Stimulated activated CD8-positive, alpha-beta memory T cell treated with anti-CD3 and anti-CD28 coated beads, Interleukin-7, amount 100 ng/mL, for 48 hours (primary cell): ENCODE data around the gene KLHDC7A.

Source experiments
- DNase-seq, 2 donors: peaks; one replicate each; pipeline ENCODE4 v3.0.0-alpha.2; 2020; ENCODE audit warnings: low read depth in 1 of 2; ENCODE audit errors: extremely low read depth in 1 of 2

Gene KLHDC7A

DNA sequence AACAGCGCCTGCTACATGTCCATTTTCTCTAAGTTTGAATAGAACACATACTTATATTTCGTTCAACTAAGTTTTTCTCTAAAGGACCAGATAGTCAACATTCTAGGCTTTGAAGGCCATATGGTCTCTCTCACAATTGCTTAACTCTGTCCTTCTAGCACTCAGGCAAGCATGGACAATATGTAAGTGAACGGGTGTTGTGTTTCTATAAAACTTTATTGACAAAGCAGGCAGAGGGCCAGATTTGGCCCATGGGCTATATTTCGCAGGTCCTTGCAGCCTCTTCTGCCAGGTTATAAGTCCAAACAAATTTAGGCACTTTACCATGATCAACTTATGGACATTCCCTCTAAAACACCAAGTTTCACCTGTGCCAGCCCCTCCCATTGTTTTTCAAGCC, 21.1 kb downstream of the KLHDC7A start:
- DNase-seq, result no peak

DNA sequence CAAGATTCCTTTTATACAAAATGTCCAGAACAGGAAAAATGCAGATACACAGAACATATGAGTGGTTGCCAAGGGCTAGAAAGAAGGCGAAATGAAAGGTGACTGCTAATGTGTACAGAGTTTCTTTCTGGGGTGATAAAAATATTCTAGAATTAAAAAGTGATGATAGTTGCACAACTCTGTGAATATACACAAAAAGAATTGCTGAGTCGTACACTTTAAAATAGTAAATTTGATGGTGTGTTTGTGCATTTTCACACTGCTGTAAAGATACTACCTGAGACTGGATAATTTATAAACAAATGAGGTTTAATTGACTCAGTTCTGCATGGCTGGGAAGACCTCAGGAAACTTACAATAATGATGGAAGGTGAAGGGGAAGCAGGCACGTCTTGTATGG, 23.9 kb downstream of the KLHDC7A start:
- DNase-seq, result no peak

DNA sequence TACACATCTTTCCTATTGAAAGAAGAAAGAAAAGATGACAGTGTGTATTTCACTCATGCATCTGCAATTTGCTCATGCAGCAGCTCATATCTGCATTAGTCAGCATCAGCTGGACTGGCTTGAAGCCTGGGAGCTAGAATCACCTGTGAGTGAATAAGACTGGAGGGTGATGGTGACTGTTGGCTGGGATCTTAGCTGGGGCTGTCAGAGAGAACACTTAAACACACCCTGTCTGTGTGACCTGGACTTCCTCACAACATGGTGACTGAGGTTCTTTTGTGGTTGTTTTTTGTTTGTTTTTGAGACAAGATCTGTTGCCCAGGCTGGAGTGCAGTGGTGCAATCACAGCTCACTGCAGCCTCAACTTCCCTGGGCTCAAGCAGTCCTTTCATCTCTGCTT, 24.9 kb downstream of the KLHDC7A start:
- no peak for DNase-seq

DNA sequence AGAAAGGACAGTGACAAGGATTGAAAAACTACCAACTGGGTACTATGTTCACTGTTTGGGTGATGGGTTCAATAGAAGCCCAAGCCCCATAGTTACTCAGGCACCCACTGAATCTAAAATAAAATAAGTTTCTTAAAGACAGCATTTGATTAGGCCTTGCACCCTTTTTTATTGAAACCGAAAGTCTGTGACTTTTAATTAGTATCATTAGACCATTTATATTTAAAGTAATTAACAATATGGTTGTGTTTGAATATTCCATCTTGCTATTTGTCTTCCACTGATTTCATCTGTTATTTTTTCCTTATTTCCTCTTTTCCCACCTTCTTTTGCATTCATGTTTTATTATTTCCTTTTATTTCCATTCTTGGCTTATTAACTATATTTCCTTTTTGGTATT, 27.4 kb downstream of the KLHDC7A start:
- DNase-seq, result no peak

DNA sequence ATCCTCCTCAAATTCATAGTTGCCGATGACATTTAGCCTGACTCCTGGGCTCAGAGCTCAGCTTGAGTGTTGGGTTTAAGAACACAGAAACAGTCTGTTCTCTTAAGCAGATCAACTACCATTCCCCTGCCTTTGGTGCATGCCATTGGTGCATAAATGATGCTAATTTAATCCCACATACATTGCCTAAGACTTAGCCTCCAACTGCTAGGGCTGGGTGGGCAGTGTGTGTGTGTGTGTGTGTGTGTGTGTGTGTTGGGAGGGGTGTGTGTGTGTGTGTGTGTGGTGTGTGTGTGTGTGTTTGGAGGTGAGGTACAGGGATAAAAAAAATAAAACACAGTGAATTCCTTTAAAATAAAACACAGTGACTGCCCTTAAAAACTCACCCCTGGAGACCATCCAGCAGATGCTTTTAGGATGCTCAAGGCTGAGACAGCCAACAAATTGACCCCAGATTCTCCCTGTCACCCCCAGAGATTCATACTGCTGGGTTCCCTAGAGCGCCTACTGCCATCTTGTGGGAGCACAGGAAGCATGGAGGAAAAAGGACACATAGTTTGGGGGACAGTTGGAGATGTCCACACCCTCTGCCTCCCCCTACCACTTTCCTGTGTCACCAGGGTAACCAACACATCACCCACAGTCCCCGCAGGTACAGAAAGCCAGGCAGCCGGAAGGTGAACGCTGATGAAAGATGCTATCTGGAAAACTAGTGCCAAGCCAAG, 30.6 kb downstream of the KLHDC7A start:
- no peak for DNase-seq

DNA sequence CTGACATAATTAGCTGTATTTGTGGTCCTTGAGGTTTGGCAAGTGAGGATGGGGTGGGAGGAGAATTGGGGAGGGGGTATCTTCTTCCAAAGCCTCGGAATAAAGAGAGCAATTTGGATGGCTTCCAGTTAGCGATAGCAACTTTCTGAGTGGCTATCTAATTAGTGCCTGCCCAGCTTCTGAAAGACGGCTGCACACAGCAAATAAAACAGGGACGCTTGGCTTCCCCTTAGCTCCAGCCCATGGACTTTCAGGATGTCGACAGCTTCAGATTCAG, 31.1 kb downstream of the KLHDC7A start:
- no peak for DNase-seq

DNA sequence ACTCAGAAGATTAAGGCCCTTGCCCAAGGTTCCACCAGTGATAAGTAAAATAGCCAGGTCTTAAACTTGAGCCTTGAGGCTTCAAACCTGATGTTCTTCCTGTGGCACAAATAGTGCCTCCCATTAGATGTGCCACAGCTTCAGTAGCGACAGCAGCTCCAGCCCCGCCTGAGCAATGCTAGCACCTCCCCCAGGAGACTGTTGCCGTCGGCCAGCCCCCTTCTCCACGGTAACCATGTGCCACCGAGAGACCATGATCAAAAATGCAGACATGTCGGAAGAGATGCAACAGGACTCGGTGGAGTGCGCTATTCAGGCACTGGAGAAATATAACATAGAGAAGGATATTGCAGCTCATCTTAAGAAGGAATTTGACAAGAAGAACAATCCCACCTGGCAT, 32.2 kb downstream of the KLHDC7A start:
- DNase-seq, result no peak

DNA sequence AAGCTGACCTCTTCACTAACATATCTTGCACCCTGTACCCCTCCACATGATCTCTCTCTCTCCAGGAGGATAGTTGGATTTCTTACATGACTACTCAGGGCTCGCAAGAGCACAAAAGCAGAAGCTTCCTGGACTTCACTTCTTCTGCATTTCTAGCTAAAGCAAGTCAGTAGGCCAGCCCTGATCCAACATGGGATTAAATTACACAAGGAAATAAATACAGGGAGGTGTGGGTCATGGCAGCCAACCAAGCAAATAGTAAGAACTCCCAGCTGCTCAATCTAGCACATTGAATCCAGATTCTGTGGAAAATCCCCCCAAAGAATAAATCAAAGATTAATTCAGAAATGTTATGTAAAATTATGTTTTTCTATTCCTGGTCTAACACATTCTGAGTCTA, 33.3 kb downstream of the KLHDC7A start:
- DNase-seq, result no peak

DNA sequence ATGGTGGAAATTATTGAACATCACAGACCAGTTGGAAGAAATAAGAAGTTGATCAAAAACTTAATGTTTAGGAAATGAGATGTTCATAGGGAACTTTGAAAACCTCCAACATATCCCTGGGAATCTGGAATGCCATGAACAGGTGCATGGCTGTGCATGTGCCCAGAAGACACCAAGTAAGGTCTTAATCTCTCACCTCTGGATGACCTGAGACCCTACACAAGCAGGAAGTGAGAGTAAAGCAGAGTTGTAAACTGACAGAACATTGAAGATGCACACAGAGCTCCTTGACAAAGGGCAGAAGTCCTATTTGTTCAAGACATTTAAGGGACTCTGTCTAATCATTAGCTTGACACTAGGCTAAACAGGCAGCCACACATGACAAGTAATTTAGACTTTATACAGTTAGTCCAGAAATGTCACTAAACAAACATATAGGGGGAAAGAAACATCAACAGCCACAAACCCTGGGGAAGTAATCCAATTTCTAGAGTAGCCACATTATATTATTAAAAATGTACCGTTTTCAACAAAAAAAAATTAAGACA, 34.5 kb downstream of the KLHDC7A start:
- DNase-seq, result no peak

DNA sequence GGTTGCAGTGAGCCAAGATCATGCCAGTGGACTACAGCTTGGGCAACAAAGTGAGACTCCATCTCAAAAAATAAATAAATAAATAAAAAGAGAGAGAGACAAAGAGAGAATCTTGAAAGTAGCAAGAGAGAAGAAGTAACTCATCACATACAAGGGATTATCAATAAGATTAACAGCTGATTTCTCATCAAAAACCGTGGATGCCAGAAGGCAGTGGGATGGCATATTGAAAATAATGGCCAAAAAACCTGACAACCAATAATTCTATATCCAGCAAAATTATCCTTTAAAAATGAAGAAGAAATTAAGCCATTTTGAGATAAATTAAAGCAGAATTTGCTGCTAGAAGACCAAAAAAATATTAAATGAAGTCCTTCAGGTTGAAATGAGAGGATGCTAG, 35.7 kb downstream of the KLHDC7A start:
- no peak for DNase-seq

DNA sequence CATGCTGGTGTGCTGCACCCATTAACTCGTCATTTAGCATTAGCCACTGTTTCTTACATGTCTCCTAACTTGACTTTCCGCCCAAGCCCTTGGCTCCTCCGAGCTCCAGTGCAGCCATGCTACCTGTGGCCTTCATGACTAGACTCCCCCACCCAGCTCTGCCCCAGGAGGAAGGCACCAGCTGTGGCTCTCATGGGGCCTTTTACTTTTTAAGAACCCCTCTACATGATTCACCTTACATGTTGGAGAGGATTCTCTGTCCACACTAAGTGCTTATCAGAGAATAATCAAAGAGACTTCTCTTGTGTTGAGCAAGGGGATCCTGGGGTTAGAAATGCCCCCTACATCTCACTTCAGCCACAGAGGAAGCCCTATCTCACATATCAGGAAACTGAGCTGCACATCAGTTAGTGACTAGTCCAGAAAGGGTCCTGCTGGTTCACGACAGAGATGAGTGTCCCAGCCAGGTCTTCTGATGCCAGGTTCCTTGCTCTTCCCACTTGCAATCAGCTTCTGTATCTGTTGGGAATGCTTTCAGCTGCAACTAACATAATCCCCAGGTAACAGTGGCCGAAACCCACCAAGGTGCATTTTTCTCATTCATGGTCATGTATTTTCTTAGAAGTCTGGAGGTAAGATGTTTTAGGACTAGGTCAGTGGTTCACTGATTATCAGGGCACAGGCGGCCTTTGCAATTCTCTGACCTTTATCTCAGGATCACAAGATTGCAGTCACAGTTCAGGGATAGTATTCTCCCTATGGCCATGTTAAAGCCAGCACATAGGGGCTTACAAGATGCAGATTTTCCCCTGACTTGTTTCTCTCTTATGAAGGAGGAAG, 45.9 kb downstream of the KLHDC7A start:
- no peak for DNase-seq

DNA sequence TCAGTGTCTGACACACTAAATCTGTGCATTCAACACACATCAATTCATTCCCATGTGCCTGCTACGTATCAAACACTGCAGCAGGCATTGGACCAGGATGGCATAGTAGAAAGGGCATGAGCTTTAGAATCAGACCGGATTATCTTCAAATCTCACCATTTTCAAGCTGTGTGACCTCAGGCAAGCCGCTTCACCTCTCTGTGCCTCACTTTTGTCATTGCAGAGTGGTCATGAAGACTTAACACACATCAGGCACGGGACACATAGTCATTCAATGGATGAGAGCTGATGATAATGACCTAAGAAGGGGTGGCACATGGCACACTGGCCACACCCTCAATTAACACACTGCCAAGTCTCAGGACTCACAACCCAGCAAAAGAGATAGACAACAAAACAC, 46.8 kb downstream of the KLHDC7A start:
- DNase-seq, result no peak

DNA sequence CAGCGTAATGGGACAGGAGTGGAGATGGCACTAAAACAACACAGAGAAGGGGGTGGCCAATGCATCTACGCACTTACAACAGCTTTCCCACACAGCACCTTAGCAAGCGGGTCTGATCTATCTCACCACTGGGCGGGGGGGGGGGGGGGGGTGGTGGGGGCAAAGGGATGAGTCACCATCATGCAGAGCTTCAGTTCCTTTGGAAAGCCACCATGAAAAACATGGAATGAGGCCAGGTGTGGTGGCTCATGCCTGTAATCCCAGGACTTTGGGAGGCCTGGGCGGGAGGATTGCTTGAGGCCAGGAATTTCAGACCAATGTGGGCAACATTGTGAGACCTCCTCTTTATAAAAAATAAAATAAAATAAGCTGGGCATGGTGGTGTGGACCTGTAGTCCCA, 47.2 kb downstream of the KLHDC7A start:
- no peak for DNase-seq

DNA sequence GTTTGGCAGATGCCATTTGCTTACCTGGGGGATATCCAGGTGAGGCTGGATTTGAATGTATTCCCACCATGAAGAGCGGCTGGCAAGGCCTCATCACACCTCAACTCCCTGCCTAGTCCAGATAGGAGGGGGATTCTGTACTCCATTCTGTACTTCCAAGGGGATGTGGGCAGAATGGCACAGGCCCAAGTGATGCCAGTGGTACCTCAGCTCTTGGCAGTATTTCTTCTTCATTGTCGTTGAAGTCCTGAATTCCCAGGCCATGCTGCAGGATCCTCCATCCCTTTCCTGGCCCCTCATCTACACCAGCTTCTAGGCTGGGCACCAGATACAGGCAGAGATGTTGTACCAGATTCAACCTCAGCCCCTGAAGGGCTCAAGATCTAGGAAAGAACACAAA, 47.9 kb downstream of the KLHDC7A start:
- no peak for DNase-seq

DNA sequence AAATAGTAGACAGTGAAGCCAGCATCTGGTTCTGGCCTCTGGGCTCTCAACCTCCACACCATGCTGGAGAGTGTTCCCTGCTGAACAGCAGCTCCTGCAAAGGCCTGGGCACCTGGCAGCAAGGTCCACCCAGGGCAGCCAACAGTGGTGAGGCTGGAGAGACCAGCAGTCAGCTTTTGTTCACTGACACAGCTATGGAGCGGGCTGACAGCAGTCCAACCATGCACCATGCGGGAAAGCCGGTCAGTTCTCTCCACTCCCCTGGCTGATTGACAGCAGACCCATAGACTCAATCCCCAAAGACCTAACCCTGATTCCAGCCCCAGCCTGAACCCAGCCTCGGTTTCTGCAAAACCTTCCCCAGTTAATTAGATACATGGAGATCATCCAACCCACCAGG, 49.0 kb downstream of the KLHDC7A start:
- no peak for DNase-seq

DNA sequence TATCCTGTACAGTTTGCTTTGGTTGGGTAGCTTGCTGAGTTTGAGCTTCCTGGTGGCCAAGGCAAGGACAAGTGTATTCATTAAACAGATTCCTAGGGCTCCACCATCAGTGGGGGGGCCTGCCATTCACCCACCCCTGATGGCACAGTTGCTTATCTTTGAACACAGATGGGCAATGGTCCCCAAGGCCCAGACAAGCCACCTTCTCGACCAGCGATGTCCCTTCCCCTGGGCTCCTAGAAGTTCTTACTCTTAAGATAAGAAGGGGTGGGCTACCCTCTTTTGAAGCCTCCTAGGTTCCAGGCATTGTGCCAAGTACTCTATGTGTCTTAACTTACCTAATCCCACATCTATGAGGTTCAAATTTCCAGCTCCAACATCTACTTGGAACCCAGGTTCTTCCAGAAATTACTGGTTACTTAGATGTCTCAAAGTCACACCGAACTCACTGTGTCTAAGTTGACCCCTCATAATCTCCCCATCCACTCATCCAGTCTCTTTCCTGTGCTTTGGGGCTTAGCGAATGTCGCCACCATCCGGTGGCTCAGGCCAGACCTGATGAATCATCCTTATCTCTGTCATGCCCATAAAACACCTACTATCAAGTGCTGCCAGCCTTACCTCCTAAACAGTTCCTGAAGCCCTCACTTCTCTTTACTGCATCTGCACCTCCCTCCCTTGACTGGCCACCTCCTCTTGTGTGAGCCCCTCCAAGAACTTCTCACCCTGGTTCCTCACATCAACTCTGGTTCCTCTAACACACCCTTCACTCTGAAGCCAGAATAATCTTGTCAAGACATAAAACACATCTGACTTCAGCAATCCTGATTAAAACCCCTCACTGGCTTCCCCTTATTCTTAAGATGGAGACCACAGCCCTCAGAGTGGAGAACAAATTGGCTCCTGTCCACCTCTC, 50.1 kb downstream of the KLHDC7A start:
- no peak for DNase-seq

DNA sequence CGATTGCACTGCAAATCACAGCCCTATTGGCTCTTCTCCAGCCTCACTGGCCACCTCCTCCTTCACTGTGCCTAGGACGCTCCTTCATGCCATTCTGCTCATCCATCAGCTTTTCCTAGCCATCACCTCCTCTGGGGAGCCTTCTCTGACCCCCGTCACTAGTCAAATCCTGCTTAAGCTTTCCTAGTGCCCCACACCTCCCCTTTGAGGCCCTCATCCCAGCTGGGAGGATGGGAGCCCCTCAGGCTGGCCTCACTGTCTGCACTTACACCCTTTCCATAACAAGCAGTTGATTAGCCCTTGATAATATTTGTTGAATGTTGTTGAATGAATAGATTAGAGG, 50.7 kb downstream of the KLHDC7A start:
- DNase-seq, result no peak

DNA sequence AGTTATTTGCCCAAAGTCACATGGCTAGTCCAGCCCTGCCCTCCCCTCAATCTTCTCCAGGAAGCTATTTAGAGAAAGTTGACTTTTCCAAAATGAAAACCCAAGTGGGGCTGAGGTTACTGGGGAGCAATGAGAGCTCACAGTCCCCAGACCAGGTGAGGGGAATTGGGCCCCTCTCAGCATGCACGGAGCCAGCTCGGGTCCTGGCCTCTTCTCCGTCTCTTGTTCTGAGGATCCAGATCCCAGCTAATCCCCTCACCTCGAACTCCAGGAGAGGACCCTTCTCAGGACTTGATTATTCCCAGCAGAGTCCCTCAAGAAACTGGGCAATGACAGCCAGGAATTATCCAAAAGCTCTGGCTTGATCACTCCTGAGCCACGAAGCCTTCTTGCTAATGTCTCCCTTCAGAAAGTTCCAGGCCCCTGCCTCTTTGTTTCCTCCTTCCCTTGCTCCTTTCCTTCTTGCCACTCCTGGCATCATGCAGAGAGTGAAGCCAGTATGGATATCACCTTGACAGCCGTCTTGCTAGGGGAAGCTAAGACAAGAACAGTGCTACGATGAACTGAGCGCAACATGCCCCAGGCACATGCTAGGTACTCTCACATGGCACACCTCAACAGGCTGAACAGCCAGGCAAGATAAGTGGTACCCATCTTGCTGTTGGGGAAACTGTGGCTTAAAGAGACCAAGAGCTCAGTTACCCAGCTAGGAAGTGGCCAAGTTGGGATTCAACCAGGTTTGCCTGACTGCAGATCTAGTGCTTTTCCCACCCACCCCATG, 51.9 kb downstream of the KLHDC7A start:
- no peak for DNase-seq

DNA sequence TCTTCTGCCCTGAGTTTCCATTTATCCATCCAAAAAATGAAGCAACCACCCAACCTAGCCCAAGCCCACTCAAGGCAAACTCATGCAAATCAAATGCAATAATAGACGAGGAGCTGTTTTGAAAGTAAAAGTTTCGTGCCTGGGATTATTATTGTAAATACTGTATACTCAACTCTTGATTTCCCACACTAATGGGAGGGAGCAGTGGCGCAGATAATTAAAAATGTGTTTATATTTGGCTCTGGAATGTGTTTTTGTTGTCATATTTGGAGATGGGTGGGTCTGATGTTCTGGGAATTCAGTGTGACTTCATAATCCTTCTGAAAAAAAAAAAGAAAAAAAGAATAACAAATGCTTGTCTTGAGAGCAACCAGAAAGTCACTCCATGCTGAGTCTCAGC, 52.5 kb downstream of the KLHDC7A start:
- no peak for DNase-seq

DNA sequence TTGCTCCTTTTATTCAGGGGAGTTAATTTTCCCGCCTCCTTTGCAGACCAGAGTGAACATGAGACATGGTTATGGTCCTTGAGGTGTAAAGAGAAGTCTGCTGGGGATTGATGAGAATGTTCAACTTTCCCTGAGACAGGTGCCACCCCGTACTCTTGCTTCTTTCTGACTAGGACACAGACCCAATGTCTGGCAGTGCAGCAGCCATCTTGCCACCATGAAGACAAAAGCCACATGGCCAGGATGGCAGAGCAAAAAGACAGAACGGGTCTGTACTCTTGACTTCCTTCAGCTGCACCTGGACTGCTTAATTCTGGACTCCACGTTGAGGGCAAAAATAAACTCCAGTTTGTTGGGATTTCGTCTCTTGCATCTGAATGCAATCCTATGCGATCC, 54.1 kb downstream of the KLHDC7A start:
- DNase-seq, result no peak
